Fibroblast of gingiva (primary cell): ENCODE data around the gene DEUP1.
"Not testable (repeated sequence)": the region's sequence is repeated elsewhere in the genome, so short reads cannot be mapped to it uniquely, and the experiment has no call there.

ENCODE experiments used
- DNase-seq: peaks from one replicate; pipeline ENCODE4 v3.0.0-alpha.2; 2011; ENCODE audit warnings: low read depth

The DEUP1 gene

DNA sequence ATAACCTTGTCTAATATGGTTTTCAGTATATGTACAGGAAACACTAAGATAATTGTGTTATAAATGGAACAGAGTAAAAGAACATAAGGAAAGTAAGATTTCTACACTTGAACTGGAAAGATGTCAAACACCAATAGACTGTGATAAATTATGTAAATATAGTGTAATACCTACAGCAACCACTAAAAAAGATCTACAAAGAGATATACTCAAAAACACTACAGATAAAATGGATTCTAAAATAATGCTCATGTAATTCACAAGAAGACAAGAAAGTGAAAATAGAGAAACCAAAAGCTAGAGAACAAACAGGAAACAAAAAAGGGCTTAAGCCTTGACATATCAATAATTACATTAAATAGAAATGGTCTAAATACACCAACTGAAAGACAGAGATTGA, 30.9 kb downstream of the DEUP1 start:
- DNase-seq, result no peak

DNA sequence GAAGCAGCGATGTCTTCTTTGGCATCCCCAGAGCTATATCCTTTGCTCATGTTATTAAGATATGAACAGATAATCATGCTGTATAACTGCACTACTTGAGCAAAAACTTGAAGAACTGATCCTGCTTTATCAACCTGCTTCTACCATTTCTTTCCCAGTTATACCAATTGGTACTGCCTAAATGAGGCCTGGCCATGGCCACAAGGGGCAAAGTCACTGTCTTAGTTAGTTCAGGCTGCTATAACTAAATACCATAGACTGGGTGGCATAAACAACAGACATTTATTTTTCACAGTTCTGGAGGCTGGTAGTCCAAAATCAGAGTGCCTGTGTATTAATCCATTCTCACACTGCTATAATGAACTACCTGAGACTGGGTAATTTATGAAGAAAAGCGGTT, 37.5 kb downstream of the DEUP1 start:
- DNase-seq, result no peak

DNA sequence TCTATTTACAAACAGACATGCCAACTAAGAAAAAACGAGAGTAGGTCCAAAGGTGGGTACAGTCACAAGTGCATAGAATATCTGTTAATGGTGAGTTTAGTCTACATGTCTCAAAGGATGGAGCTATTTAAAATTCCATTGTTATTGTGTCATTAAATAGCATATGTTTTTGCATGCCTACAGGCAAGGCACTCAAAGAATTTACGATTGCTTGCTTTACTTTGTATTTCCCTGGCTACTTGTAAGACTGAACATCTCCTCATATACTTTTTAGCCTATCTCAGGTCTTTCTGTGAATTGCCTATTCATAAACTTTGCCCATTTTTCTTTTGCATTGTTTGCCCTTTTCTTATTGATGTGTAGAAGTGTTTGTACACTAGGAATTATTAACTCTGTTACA, 39.7 kb downstream of the DEUP1 start:
- peak; percentile 4 for DNase-seq

DNA sequence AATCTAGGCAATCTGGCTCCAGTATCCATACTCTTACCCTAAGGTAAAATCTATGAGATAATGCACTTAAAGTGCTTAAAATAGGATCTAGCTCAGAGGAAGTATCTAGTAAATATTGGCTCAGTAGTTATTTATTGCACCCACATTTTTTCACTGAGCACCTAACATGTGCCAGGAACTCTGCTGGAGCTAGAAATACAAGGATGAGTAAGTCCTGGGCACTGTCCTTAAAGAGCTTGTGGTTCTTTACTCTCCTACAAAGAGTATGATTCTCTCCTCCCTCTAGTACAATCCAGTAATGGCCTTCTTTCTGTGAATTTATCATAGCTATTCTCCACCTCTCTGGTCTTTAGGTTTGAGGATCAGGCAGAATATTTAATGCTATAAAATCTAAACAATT, 59.2 kb downstream of the DEUP1 start:
- no peak for DNase-seq

DNA sequence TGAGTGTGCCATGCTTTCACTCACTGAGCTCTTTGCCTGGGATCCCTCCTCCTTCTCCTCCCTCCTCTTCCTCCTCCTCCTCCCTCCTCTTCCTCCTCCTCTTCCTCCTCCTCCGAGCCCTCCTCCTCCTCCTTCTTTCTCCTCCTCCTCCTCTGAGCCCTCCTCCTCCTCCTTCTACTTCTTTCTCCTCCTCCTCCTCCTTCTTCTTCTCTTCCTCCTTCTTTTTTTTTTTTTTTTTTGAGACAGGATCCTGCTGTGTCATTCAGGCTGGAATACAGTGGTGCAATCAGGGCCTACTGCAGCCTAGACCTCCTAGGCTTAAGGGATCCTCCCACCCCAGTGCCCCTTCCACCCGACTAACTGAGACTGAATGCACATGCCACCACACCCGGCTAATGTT, 62.3 kb downstream of the DEUP1 start:
- DNase-seq, result no peak

DNA sequence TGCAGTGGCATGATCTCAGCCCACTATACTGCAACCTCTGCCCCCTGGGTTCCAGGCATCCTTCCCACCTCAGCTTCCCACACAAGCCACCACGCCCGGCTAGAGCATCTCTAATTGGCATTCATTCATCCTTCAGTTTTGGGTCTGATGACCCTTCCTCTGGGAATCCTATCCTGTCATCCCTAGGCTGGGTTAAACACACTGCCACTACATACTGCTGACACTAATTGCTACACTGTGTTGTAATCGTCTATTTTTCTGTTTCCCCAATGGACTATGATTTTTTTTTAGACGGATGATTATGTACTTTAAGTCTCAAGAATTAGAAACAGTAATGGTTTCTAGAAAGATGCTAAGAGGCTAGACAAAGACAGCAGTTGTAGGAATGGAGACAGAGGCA, 62.8 kb downstream of the DEUP1 start:
- DNase-seq, result no peak

DNA sequence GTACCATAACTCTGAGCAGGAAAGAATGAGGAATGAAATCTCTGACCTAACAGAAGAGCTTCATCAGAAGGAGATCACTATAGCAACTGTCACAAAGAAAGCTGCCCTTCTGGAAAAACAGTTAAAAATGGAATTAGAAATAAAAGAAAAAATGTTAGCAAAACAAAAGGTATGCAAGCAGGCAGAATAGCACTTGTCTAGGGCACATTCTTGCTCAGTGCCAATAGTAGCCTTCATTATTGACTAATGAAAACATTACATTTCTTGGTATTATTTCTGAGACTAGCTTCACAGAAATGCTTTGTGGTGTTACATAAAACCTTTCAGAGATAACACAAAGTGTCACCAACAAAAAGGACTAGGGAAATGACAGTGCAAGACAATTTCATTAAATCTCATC, 63.9 kb downstream of the DEUP1 start:
- no peak for DNase-seq

DNA sequence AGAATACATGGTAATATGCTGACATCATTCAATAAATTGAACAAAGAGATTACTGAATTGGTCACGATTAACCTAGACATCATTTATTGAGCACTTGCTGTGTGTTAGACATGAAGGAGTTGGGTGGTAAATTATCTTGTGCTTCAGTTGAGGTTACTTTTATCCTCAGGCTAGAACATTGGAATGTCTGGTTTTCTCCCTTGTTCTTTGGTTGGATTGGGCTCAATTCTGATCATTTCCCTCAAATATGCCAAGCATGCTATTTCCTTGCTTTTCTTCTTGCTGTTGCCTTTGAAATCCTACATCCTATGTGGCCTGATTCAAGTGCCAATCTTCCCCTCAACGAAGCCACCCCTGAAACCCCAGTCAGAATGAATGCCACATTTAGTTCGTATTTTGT, 65.8 kb downstream of the DEUP1 start:
- no peak for DNase-seq

DNA sequence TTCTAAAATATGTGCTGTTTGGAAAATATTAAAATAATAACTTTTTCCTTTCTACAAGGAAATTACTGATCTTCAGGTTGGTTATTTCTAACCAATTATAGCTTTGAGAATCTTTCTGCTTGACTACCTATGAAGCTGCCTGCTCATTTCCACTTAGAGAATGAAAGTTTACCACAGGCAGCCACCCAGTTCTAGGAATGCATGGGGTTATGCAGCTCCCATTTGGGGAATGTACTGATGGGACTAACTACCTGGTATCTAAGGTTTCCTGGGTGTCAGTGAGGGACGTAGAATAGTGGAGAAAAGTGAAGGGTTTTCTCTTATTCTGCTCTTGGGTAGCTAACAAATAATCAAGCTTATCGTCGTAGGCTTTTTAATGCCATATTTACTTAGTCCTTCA, 73.4 kb downstream of the DEUP1 start:
- no peak for DNase-seq

DNA sequence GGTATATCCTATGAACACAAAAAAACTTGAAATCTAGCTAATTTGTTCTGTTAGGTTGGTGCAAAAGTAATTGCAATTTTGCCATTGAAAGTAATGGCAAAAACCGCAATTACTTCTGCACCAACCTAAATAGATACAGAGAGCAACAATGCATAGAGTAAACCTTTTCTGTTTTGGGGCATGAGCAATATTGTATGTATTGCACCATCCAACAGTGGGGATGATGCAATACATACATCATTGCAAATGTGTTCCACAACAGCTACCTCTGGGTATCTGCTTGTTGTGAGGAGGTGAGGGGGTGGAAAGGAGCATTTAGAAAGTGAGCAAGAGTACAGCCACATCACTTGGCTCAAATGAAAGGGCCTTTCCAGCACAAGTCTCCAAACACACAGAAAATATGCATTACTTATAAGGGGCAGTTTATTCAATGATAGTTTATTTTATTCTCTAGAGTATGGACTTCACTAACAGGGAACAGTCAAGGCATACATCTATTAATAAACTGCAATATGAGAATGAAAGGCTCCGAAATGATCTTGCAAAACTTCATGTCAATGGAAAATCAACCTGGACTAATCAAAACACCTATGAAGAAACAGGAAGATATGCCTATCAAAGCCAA, 77.3 kb downstream of the DEUP1 start:
- DNase-seq, result no peak

DNA sequence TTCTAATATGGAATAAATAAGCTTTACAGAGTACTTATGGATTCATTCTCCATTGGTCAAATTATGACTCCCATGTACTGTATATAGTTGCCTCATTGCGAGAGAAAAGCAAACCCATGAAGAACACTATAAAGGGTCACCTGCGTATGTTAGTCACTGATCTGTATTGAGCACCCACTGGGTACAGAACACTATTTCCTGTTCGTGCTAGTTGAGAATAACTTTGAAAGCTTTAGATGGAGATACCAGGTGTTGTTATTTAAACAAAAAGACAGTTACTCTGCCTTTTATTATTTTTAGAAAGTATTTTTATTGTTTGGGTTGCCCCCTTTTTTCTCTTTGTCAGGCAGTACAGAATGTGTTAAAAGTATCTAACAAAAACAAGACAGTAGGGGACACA, 79.9 kb downstream of the DEUP1 start:
- DNase-seq, result no peak

DNA sequence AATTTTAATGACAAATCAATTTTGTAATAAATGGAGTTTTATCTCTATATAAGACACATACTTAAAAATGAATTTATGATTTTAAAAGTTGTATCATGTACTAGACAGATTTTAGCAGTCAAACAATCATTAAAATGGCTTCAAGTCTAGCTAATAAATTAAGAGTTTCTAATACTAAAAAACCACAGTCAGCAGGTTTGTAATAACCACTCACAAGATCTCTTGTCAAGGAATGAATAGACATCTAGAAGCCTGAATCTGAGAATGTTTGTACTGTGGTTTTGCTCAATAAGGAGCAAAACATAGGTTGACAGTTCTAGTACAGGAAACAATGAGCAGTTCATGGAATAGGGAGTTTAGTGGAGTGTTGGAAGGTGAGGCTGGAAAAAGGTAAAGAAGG, 81.2 kb downstream of the DEUP1 start:
- DNase-seq, result no peak

DNA sequence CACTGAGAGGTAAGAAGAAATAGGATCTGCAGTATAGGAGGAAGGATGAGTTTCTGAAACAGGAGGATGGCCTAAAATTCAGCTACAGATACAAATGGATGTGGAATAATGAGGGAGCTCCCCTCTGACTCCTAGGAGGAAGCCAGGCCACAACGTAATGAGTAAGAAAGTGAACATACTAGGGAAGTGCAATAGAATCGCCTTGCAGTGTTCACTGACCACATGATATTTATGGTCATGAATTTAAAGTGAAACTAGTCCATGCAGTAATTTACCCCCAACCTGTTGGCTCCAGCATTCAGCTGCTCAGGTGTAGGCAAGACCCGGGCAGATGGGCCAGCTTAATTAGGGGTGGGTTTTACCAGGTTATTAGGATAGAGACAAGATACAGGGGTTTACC, 101.7 kb downstream of the DEUP1 start:
- no peak for DNase-seq

DNA sequence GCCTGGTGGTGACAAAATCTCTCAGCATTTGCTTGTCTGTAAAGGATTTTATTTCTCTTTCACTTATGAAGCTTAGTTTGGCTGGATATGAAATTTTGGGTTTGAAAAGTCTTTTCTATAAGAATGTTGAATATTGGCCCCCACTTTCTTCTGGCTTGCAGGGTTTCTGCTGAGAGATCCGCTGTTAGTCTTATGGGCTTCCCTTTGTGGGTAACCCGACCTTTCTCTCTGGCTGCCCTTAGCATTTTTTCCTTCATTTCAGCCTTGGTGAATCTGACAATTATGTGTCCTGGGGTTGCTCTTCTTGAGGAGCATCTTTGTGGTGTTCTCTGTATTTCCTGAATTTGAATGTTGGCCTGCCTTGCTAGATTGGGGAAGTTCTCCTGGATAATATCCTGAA, 112.7 kb downstream of the DEUP1 start:
- not testable (repeated sequence) for DNase-seq

DNA sequence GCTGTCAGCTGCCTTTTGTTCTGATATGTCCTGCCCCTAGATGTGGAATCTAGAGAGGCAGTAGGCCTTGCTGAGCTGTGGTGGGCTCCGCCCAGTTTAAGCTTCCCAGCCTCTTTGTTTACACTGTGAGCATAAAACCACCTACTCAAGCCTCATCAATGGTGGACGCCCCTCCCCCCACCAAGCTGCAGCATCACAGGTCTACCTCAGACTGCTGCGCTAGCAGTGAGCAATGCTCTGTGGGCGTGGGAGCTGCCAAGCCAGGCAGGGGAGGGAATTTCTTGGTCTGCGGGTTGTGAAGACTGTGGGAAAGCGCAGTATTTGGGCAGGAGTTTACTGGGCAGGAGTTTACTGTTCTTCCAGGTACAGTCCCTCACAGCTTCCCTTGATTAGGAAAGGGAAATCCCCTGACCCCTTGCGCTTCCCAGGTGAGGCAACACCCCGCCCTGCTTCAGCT, 114.1 kb downstream of the DEUP1 start:
- no peak for DNase-seq

DNA sequence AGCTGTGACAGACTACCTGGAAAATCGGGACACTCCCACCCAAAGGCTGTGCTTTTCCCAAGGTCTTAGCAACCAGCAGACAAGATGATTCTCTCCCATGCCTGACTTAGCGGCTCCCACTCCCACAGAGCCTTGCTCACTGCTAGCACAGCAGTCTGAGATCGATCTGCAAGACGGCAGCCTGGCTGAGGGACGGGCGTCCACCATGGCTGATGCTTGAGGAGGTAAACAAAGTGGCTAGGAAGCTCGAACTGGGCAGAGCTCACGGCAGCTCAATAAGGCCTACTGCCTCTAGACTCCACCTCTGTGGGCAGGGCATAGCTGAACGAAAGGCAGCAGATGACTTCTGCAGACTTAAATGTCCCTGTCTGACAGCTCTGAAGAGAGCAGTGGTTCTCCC, 127.7 kb downstream of the DEUP1 start:
- no peak for DNase-seq

DNA sequence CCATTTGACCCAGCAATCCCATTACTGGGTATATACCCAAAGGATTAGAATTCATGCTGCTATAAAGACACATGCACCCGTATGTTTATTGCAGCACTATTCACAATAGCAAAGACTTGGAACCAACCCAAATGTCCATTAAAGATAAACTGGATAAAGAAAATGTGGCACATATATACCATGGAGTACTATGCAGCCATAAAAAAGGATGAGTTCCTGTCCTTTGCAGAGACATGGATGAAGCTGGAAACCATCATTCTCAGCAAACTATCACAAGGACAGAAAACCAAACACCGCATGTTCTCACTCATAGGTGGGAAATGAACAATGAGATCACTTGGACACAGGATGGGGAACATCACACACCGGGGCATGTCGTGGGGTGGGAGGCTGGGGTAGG, 133.1 kb downstream of the DEUP1 start:
- not testable (repeated sequence) for DNase-seq

DNA sequence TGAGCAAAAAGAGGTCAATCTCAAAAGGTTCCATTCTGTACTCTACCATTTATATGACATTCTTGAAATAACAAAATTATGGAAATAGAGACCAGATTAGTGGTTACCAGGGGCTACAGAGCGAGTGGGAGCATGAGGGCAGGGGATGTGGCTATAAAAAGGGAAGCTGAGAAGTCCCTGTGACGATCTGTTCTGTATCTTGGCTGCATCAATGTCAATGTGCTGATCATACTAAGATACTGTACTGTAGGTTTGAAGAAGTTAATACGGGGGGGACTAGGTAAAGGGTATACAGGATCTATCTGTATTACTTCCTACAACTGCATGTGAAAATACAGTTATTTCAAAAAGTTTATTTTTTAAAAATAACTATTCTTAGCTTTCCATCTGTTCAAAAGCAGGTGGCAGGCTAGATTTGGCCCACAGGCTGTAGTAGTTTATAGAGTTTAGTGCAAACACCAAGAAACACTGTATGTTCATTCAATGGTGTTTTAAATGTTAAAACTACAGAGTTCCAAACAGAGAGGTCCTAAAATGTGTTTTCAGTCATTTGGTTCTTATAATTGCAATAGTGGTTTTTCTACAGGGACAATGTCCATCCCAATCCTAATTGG, 134.5 kb downstream of the DEUP1 start:
- DNase-seq, result no peak

DNA sequence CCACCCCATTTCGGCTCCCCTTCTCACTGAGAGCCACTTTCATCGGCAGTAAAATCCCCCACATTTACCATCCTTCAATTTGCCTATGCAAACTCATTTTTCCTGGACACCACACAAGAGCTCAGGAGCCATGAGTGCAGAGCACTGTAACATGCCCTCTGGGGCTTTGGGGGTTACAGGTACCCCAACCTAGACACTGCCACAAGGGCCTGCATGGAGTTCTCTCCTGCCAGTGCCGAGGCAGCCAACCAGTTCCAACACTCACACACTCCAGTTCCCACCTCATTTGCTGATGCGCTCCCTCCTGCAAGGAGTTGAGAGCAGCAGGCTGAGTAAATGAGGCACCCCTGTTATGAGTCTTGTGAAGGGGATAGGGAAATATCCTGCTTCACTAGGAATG, 136.5 kb downstream of the DEUP1 start:
- DNase-seq, result no peak

DNA sequence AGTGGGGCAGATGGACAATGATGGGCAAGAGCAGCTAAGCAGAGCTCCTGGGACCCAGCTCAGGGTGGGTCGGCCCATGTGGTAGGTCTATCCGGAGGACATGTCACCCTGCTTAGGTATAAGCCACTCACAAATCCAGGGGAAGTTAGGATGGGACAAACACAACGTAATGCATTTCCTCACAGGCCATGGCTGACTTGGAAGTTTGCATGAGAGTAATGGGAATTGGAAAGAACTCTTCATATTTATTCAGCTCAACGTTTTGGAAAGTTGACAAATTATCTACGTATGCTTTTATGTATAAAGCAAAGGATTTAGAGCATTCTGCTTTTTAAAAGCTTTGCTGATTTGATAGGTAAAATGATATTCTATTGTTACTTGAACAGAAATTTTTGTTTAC, 137.7 kb downstream of the DEUP1 start:
- DNase-seq, result no peak

DNA sequence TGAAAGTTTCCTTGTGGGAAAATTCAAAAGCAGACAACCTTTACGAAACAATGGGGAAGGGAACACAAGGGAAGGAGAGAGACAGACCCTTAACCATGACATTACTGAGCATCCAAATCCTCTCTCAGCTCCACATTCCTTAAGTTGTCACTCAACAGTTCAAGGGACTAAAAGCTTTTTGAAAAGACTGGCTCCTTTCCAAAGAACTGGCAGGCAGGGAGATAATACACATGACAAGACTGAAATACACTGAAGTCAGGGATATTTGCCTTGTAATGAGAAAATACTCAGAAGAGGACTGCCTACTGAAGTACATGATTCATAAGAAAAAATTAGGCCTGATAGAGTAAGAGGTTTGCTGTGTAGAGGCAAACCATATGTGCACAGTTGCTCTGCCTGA, 143.6 kb downstream of the DEUP1 start:
- DNase-seq, result no peak

DNA sequence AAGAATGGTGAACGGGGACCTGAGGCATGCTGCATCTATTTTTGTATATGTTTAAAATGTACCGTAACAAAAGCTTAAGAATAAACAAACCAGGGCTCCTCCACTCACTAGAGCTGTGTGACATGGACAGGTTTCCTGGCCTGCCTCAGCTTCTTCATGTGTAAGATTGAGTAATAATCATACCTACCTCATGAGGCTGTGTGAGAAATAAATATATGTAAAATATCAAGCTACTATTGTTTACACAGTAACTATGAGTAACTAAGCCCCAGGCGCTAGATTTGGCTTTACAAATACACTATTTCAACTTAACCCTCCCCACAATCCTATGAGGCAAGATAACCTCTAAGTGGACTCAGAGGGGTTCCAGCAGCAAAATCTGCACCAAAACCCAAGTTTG, 146.3 kb downstream of the DEUP1 start:
- peak; percentile 72 for DNase-seq

DNA sequence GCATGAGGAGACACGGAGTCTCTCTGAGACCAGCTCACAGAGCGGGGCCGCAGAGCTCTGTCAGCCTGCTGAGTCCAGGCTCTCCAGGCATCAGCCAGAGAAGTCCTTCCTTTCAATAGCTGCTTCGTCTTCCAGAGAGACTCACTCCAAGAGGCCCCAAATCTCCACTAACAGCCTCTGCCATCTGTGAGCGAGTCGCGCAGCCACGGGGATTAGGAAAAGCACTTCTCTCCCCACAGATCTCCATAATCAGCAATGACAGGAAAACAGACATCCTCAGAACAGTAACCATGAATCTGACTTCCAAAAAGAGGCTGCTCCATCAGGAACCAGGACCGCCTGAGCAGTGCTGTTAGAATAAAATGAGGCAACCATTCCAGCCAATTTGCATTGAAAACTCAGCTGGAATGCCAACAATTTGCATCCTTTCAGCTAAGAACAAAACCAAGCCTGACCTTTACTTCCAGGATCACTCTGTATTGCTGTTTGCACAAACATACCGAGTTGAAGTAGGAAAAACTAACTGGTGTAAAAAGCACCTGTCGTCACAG, 147.2 kb downstream of the DEUP1 start:
- DNase-seq, result peak; percentile 21

DNA sequence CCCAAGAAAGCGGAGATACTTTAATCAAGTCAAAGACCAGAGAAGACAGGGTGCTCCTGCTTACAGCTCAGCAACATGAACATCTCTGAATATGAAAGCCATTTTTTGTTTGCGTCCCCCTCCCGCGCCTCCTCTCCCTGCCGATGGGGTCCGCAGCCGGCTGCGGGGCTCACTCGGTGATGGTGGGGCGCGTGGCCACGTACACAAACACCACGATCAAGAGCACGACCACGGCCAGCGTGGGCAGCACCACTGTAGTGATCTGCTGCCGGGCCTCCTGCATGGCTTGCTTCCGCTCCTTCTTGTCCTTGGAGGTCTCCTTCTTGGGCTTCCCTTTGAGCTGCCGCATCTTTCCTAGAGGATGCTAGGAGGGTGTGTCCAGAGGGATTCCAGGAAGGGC, 148.3 kb downstream of the DEUP1 start:
- no peak for DNase-seq
